ENCODE measurements around the gene PTPRT.

PTPRT gene

GRCh38 chr20:42975974-42976373 is 213.7 kb downstream of the PTPRT start:
- DNase-seq (ENCODE audit: low read depth in 2 of 2): no peak

- no peak for DNase-seq (ENCODE audit: low read depth in 2 of 2)
Observed at GRCh38 chr20:42974347-42974746, 215.4 kb downstream of the PTPRT start.

GRCh38 chr20:42972591-42972990 is 217.1 kb downstream of the PTPRT start:
- no peak for DNase-seq (ENCODE audit: low read depth in 2 of 2)

- DNase-seq (ENCODE audit: low read depth in 2 of 2): no peak
Observed at GRCh38 chr20:42968746-42969145, 221.0 kb downstream of the PTPRT start.

GRCh38 chr20:42963796-42964195 is 225.9 kb downstream of the PTPRT start:
- DNase-seq (ENCODE audit: low read depth in 2 of 2): no peak

GRCh38 chr20:42961771-42962170 is 227.9 kb downstream of the PTPRT start:
- DNase-seq (ENCODE audit: low read depth in 2 of 2): no peak

GRCh38 chr20:42959996-42960395 is 229.7 kb downstream of the PTPRT start:
- DNase-seq (ENCODE audit: low read depth in 2 of 2): no peak

- DNase-seq (ENCODE audit: low read depth in 2 of 2): no peak
Observed at GRCh38 chr20:42958367-42959069, 231.2 kb downstream of the PTPRT start.

- DNase-seq (ENCODE audit: low read depth in 2 of 2): no peak
Observed at GRCh38 chr20:42957704-42958095, 232.0 kb downstream of the PTPRT start.

- no peak for DNase-seq (ENCODE audit: low read depth in 2 of 2)
Observed at GRCh38 chr20:42957018-42957703, 232.5 kb downstream of the PTPRT start.

GRCh38 chr20:42955713-42956112 is 234.0 kb downstream of the PTPRT start:
- DNase-seq (ENCODE audit: low read depth in 2 of 2): no peak

- no peak for DNase-seq (ENCODE audit: low read depth in 2 of 2)
Observed at GRCh38 chr20:42954951-42955350, 234.8 kb downstream of the PTPRT start.

- no peak for DNase-seq (ENCODE audit: low read depth in 2 of 2)
Observed at GRCh38 chr20:42949950-42950349, 239.8 kb downstream of the PTPRT start.

GRCh38 chr20:42945234-42945994 is 244.3 kb downstream of the PTPRT start:
- DNase-seq (ENCODE audit: low read depth in 2 of 2): no peak

GRCh38 chr20:42941629-42942028 is 248.1 kb downstream of the PTPRT start:
- no peak for DNase-seq (ENCODE audit: low read depth in 2 of 2)

GRCh38 chr20:42938441-42939205 is 251.1 kb downstream of the PTPRT start:
- DNase-seq (ENCODE audit: low read depth in 2 of 2): no peak

GRCh38 chr20:42936482-42936881 is 253.2 kb downstream of the PTPRT start:
- DNase-seq (ENCODE audit: low read depth in 2 of 2): no peak

- no peak for DNase-seq (ENCODE audit: low read depth in 2 of 2)
Observed at GRCh38 chr20:42924215-42924614, 265.5 kb downstream of the PTPRT start.

- no peak for DNase-seq (ENCODE audit: low read depth in 2 of 2)
Observed at GRCh38 chr20:42923348-42923918, 266.3 kb downstream of the PTPRT start.

- no peak for DNase-seq (ENCODE audit: low read depth in 2 of 2)
Observed at GRCh38 chr20:42920776-42921175, 268.9 kb downstream of the PTPRT start.

GRCh38 chr20:42919316-42919715 is 270.4 kb downstream of the PTPRT start:
- no peak for DNase-seq (ENCODE audit: low read depth in 2 of 2)

- DNase-seq (ENCODE audit: low read depth in 2 of 2): no peak
Observed at GRCh38 chr20:42915081-42915480, 274.6 kb downstream of the PTPRT start.
